ENCODE results near the gene FBXO11. TPM values are rescaled to one million over a fixed set of nuclear protein-coding genes. Genes with fewer than 3 reads are reported as not detected.

The FBXO11 gene
- total and polyA plus RNA-seq, 7 donors = 16.3 to 39.4 (median 31.0) TPM

GRCh38 chr2:47741637-47742036 is 164.7 kb downstream of the FBXO11 start:
- Histone ChIP-seq H3K27me3 (ENCODE audit: insufficient read depth in 3 of 3, low read length in 2 of 3) (peaks cover 0 to 2% (median 0%) of the 10 kb centered on the region in 3 donors), H3K27ac (no peak overlapping the region), H3K9me3 (no peaks in the 10 kb centered on the region), H3K4me3 (no peak overlapping the region), H3K4me1 (no peaks in the 10 kb centered on the region), H3K36me3 (ENCODE audit: insufficient read depth in 1 of 2, low read depth in 1 of 2) (no peaks in the 10 kb centered on the region)
- ATAC-seq = no peak
- no peak for DNase-seq
- 53 to 58% (median 57%) methylated on average over 3 of the region's 3 CpGs for WGBS, 3 donors
- intact Hi-C loops (cut with DNase I) = no loop called here
- TF ChIP-seq CTCF (IDR thresholded peaks at IDR 0.05) = no peak

DNA sequence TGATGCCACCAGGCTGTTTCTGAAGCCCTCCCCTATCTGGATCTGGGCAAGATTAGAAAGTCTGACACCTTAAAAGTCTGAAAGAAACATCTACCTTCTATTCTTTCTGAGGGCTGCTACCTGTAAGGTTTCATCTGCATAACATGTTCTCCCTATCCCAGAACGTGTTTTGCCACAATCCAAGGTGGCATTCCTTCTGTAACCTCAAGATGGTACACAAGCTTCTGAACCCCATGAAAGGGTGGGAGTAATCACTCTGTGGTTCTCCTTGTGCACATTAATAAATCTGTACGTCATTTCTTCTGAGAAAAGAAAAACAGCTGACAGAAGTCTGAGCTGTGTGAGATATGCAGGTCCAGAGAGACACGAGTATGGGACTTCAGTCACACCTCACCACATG is 165.2 kb downstream of the FBXO11 start:
- no peak for DNase-seq
- WGBS, 3 donors = 58 to 64% (median 63%) methylated on average over 3 of the region's 3 CpGs
- Histone ChIP-seq H3K27me3 (ENCODE audit: insufficient read depth in 3 of 3, low read length in 2 of 3) (peaks cover 0 to 2% (median 0%) of the 10 kb centered on the region in 3 donors), H3K9me3 (no peaks in the 10 kb centered on the region), H3K36me3 (ENCODE audit: insufficient read depth in 1 of 2, low read depth in 1 of 2) (no peaks in the 10 kb centered on the region), H3K4me1 (no peaks in the 10 kb centered on the region), H3K27ac (no peak overlapping the region), H3K4me3 (no peak overlapping the region)
- no peak for ATAC-seq
- no peak for TF ChIP-seq CTCF (IDR thresholded peaks at IDR 0.05)
- intact Hi-C loops (cut with DNase I) = no loop called here

Other genes starting within 250 kb of the FBXO11 start
- gene MSH6, start 123.4 kb downstream of the FBXO11 start, total RNA-seq = 10 to 100 TPM; 12.0 to 21.1 (median 17.3) TPM
- 10 to 100 TPM in 1 of 3 donors, 1 to 10 TPM in 2; 7.7 to 11.0 (median 9.8) TPM for gene MSH6, start 123.4 kb downstream of the FBXO11 start, polyA plus RNA-seq

Data from psoas muscle (tissue), 8 donors.